HG03469 (cell line): Measurements from ENCODE around the gene HACL1.

Source experiments
- ATAC-seq: cut with Tn5 transposase; IDR thresholded peaks from one replicate; pipeline ENCODE4 v1.9.1; 2021; ENCODE audit warnings: mild to moderate bottlenecking, moderate library complexity, moderate number of reproducible peaks; ENCODE audit not compliant: unreplicated experiment

The HACL1 gene

GRCh38 chr3:15531346-15531745, 70.0 kb downstream of the HACL1 start:
- no peak for ATAC-seq

GRCh38 chr3:15528854-15529537, 72.4 kb downstream of the HACL1 start:
- no peak for ATAC-seq

GRCh38 chr3:15527031-15527459, 74.3 kb downstream of the HACL1 start:
- ATAC-seq = no peak

- no peak for ATAC-seq
Measured at GRCh38 chr3:15525790-15526189, 75.6 kb downstream of the HACL1 start.

- ATAC-seq = no peak
Measured at GRCh38 chr3:15523660-15524417, 77.5 kb downstream of the HACL1 start.

- ATAC-seq = no peak
Measured at GRCh38 chr3:15522016-15522415, 79.4 kb downstream of the HACL1 start.

GRCh38 chr3:15521573-15521965, 79.8 kb downstream of the HACL1 start, which contains the start of gene COLQ:
TSS of gene COLQ (minus strand) at chr3:15521706. CDS start at chr3:15521625, 81 bp downstream.
- no peak for ATAC-seq

GRCh38 chr3:15520804-15521572, 80.4 kb downstream of the HACL1 start:
- ATAC-seq = no peak

GRCh38 chr3:15520185-15520584, 81.2 kb downstream of the HACL1 start:
- no peak for ATAC-seq

GRCh38 chr3:15519096-15519495, 82.3 kb downstream of the HACL1 start:
- no peak for ATAC-seq

- ATAC-seq = no peak
Measured at GRCh38 chr3:15514663-15515340, 86.6 kb downstream of the HACL1 start.

- ATAC-seq = no peak
Measured at GRCh38 chr3:15513810-15514662, 87.3 kb downstream of the HACL1 start.

- ATAC-seq = no peak
Measured at GRCh38 chr3:15513116-15513515, 88.3 kb downstream of the HACL1 start.

- no peak for ATAC-seq
Measured at GRCh38 chr3:15512166-15512565, 89.2 kb downstream of the HACL1 start.

GRCh38 chr3:15511156-15511555, 90.2 kb downstream of the HACL1 start:
- ATAC-seq = no peak
